ENCODE measurements around the gene SH2B3.
"Not testable (repeated sequence)": the region's sequence is repeated elsewhere in the genome, so short reads cannot be mapped to it uniquely, and the experiment has no call there.

Gene SH2B3

GRCh38 chr12:111462210-111462769, 56.6 kb downstream of the SH2B3 start:
- no peak for DNase-seq (ENCODE audit: low read depth)

GRCh38 chr12:111467092-111467856, 61.6 kb downstream of the SH2B3 start:
- no peak for DNase-seq (ENCODE audit: low read depth)

GRCh38 chr12:111467857-111468241, 62.1 kb downstream of the SH2B3 start:
- no peak for DNase-seq (ENCODE audit: low read depth)

GRCh38 chr12:111469401-111469800, 63.7 kb downstream of the SH2B3 start:
- DNase-seq (ENCODE audit: low read depth): no peak

GRCh38 chr12:111471236-111471635, 65.5 kb downstream of the SH2B3 start:
- DNase-seq (ENCODE audit: low read depth): no peak

- DNase-seq (ENCODE audit: low read depth): no peak
These were observed 76.7 kb downstream of the SH2B3 start for GRCh38 chr12:111482462-111482861.

GRCh38 chr12:111488271-111488670, 82.5 kb downstream of the SH2B3 start:
- no peak for DNase-seq (ENCODE audit: low read depth)

GRCh38 chr12:111488798-111489197, 83.1 kb downstream of the SH2B3 start:
- DNase-seq (ENCODE audit: low read depth): no peak

- DNase-seq (ENCODE audit: low read depth): not testable (repeated sequence)
These were observed 87.3 kb downstream of the SH2B3 start for GRCh38 chr12:111492979-111493378.

- DNase-seq (ENCODE audit: low read depth): no peak
These were observed 89.0 kb downstream of the SH2B3 start for GRCh38 chr12:111494676-111495075.

All from stimulated activated CD8-positive, alpha-beta memory T cell treated with anti-CD3 and anti-CD28 coated beads, Interleukin-7, amount 100 ng/mL, for 24 hours (primary cell).